ENCODE results near the gene IKZF1. TPM values are rescaled to one million over a fixed set of nuclear protein-coding genes. Genes with fewer than 3 reads are reported as not detected.

IKZF1 gene
- total and polyA plus RNA-seq, 9 of the 15 experiments (the other 6 are each of a cell fraction or from before 2014, with no cell fraction given) = 12.6 to 85.3 (median 44.7) TPM

DNA sequence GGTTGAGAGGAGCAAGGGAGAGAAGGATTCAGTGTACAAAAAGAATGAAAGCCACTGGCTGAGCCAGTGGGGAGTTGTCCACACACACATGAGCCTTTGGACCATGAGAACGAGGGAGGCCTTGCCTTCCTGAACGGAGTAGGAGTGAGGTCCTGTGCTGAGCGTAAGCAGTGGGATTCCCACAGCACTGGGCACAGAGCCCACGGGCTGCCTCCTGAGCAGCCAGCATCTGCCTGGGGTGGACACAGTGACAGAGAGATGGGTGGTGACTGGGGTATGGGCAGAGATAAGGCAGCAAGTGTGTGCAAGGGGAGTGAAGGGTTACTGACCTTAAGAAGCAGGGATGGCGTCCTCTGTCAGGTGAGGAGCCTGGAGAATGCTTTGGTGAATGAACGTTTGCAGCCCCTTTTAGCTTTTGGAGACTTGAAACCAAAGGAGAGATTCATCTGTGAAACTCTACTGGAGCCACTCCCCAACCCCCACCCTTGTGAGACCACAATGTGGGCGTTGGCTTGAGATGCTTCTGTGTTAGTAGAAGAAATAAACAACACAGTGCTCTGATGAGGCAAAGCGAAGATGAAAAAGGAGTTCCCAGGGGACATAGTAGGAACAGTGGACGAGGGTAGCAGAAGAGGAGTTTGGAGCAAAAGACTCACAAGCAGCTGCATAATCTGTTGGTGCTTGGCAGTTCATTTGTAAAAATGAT is 89.2 kb downstream of the IKZF1 start:
- no peak overlapping the region for H2AFZ ChIP-seq (ENCODE audit: low read depth, low read length)
- FAIRE-seq = no peak
- no peaks in the 10 kb centered on the region for H3K9me3 ChIP-seq (replicated peaks; ENCODE audit: control insufficient read depth, insufficient read depth, low read depth, low read length)
- DNase-seq (ENCODE audit: extremely low read depth in 1 of 4, low spot score in 3 of 4) = peak in 3 of 4 experiments; percentile 15 to 25 (median 18)
- peak overlapping the region; percentile 6; the same call in 1 of the 2 replicates for H3K4me2 ChIP-seq (ENCODE audit: insufficient read depth, low read length)
- H3K4me1 ChIP-seq (replicated peaks in 1 of 2; ENCODE audit: control insufficient read depth in 2 of 2, insufficient read depth in 2 of 2, low read length in 2 of 2) = peaks cover 12 to 14% of the 10 kb centered on the region in 2 experiments; a peak in 3 of 5 replicates
- ChIA-PET CTCF (ENCODE audit: low intra/inter-chr PET ratio) (no interaction called here), POLR2A (interaction anchor here (0.9 kb wide), 1 partner anchor 36 kb away, joined by 3 read pairs; no protein-coding TSS in a partner anchor)
- no peak overlapping the region for H3K27ac ChIP-seq (ENCODE audit: extremely low read depth, low read depth, low read length)
- in situ Hi-C loops (cut with MboI) (no loop called here), intact Hi-C loops (cut with micrococcal nuclease) (no loop called here)
- no peaks in the 10 kb centered on the region for H3K79me2 ChIP-seq (ENCODE audit: control insufficient read depth, insufficient read depth, low read length)
- H4K20me1 ChIP-seq (replicated peaks; ENCODE audit: control insufficient read depth, insufficient read depth, low read length) = no peaks in the 10 kb centered on the region
- H3K36me3 ChIP-seq (ENCODE audit: control insufficient read depth, insufficient read depth, low read length) = peaks cover 82% of the 10 kb centered on the region
- ATAC-seq = peak; percentile 75
- H3K4me3 ChIP-seq = no peak overlapping the region
- peak overlapping the region in 1 of 2 experiments; percentile 73; a peak in 2 of 4 replicates for H3K9ac ChIP-seq (ENCODE audit: insufficient read depth in 1 of 2, low read depth in 2 of 2, low read length in 2 of 2)
- no TSS peak for BruUV-seq (replicated peaks)
- no peaks in the 10 kb centered on the region for H3K27me3 ChIP-seq (ENCODE audit: control insufficient read depth in 2 of 2, insufficient read depth in 2 of 2, low read length in 2 of 2)
- 53% methylated on average over 9 of the region's 9 CpGs for WGBS (ENCODE audit: insufficient coverage, low coverage, missing lambda C conversion rate)
- TF ChIP-seq, protein P1, sequence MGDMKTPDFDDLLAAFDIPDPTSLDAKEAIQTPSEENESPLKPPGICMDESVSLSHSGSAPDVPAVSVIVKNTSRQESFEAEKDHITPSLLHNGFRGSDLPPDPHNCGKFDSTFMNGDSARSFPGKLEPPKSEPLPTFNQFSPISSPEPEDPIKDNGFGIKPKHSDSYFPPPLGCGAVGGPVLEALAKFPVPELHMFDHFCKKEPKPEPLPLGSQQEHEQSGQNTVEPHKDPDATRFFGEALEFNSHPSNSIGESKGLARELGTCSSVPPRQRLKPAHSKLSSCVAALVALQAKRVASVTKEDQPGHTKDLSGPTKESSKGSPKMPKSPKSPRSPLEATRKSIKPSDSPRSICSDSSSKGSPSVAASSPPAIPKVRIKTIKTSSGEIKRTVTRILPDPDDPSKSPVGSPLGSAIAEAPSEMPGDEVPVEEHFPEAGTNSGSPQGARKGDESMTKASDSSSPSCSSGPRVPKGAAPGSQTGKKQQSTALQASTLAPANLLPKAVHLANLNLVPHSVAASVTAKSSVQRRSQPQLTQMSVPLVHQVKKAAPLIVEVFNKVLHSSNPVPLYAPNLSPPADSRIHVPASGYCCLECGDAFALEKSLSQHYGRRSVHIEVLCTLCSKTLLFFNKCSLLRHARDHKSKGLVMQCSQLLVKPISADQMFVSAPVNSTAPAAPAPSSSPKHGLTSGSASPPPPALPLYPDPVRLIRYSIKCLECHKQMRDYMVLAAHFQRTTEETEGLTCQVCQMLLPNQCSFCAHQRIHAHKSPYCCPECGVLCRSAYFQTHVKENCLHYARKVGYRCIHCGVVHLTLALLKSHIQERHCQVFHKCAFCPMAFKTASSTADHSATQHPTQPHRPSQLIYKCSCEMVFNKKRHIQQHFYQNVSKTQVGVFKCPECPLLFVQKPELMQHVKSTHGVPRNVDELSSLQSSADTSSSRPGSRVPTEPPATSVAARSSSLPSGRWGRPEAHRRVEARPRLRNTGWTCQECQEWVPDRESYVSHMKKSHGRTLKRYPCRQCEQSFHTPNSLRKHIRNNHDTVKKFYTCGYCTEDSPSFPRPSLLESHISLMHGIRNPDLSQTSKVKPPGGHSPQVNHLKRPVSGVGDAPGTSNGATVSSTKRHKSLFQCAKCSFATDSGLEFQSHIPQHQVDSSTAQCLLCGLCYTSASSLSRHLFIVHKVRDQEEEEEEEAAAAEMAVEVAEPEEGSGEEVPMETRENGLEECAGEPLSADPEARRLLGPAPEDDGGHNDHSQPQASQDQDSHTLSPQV (IDR thresholded peaks at IDR 0.05) = no peak
- 0 out of 2 replicates have a peak, but pooled peaks have one; percentile 6 for TF ChIP-seq CBFA2T3 (IDR thresholded peaks at IDR 0.05)
- no peaks in the 10 kb centered on the region for H3K9me1 ChIP-seq (ENCODE audit: control insufficient read depth, insufficient read depth, low read length)
